ENCODE data around the gene ELMO3. TPM values are rescaled to one million over a fixed set of nuclear protein-coding genes. Genes with fewer than 3 reads are reported as not detected.

ELMO3 gene
- total RNA-seq, 1 donor from 2014 or later, result 5.5 TPM

GRCh38 chr16:67226804-67227566 is 28.1 kb downstream of the ELMO3 start, which contains the start of gene TMEM208:
TMEM208 (plus strand) TSS chr16:67227130; CDS start chr16:67227219, 89 bp downstream.
- peaks cover 17% of the 10 kb centered on the region for H3K4me1 Mint-ChIP-seq (ENCODE audit: low read depth)
- H3K27me3 Mint-ChIP-seq, result no peaks in the 10 kb centered on the region
- peak within 1 kb of the TSS; percentile 95 for H3K27ac Mint-ChIP-seq
- DNase-seq (ENCODE audit: low spot score, unreplicated experiment), result peak; percentile 98
- peak within 1 kb of the TSS; percentile 100 for H3K4me3 Mint-ChIP-seq (ENCODE audit: low read depth)
- TF ChIP-seq CTCF (IDR thresholded peaks at IDR 0.05; ENCODE audit: unreplicated experiment), result peak; percentile 24
- no peaks in the 10 kb centered on the region for H3K9me3 Mint-ChIP-seq (ENCODE audit: low read depth)
- peaks cover 5% of the 10 kb centered on the region for H3K36me3 Mint-ChIP-seq (ENCODE audit: insufficient read depth)

- peak overlapping the region; percentile 95 for H3K27ac Mint-ChIP-seq
Measured at GRCh38 chr16:67227567-67227921, 28.6 kb downstream of the ELMO3 start.

GRCh38 chr16:67228034-67228785 is 29.3 kb downstream of the ELMO3 start:
- H3K4me3 Mint-ChIP-seq (ENCODE audit: low read depth), result peak overlapping the region; percentile 100
- H3K9me3 Mint-ChIP-seq (ENCODE audit: low read depth), result no peaks in the 10 kb centered on the region
- peaks cover 5% of the 10 kb centered on the region for H3K36me3 Mint-ChIP-seq (ENCODE audit: insufficient read depth)
- peak overlapping the region; percentile 95 for H3K27ac Mint-ChIP-seq
- H3K4me1 Mint-ChIP-seq (ENCODE audit: low read depth), result peaks cover 17% of the 10 kb centered on the region
- no peak for DNase-seq (ENCODE audit: low spot score, unreplicated experiment)
- TF ChIP-seq CTCF (IDR thresholded peaks at IDR 0.05; ENCODE audit: unreplicated experiment), result no peak
- H3K27me3 Mint-ChIP-seq, result no peaks in the 10 kb centered on the region

More at GRCh38 chr16:67227567-67227921, 28.6 kb downstream of the ELMO3 start:
- Mint-ChIP-seq H3K36me3 (ENCODE audit: insufficient read depth) (peaks cover 5% of the 10 kb centered on the region), H3K27me3 (no peaks in the 10 kb centered on the region), H3K4me3 (ENCODE audit: low read depth) (peak overlapping the region; percentile 100), H3K4me1 (ENCODE audit: low read depth) (peaks cover 17% of the 10 kb centered on the region), H3K9me3 (ENCODE audit: low read depth) (no peaks in the 10 kb centered on the region)
- TF ChIP-seq CTCF (IDR thresholded peaks at IDR 0.05; ENCODE audit: unreplicated experiment), result no peak
- DNase-seq (ENCODE audit: low spot score, unreplicated experiment), result no peak

GRCh38 chr16:67228905-67229304 is 30.0 kb downstream of the ELMO3 start:
- Mint-ChIP-seq H3K27ac (no peak overlapping the region), H3K36me3 (ENCODE audit: insufficient read depth) (peaks cover 7% of the 10 kb centered on the region), H3K4me3 (ENCODE audit: low read depth) (peak overlapping the region; percentile 100), H3K4me1 (ENCODE audit: low read depth) (peaks cover 17% of the 10 kb centered on the region), H3K27me3 (no peaks in the 10 kb centered on the region), H3K9me3 (ENCODE audit: low read depth) (no peaks in the 10 kb centered on the region)
- TF ChIP-seq CTCF (IDR thresholded peaks at IDR 0.05; ENCODE audit: unreplicated experiment), result no peak
- DNase-seq (ENCODE audit: low spot score, unreplicated experiment), result no peak

Measured in progenitor cell of endocrine pancreas (in vitro differentiated cells).